Measurements from ENCODE around the gene ATP13A5. TPM values are rescaled to one million over a fixed set of nuclear protein-coding genes. Genes with fewer than 3 reads are reported as not detected.
A peak's percentile ranks its signal among the peaks of the same experiment; 100 is the strongest.

The ATP13A5 gene
- total RNA-seq, 1 donor from 2014 or later = not detected

DNA sequence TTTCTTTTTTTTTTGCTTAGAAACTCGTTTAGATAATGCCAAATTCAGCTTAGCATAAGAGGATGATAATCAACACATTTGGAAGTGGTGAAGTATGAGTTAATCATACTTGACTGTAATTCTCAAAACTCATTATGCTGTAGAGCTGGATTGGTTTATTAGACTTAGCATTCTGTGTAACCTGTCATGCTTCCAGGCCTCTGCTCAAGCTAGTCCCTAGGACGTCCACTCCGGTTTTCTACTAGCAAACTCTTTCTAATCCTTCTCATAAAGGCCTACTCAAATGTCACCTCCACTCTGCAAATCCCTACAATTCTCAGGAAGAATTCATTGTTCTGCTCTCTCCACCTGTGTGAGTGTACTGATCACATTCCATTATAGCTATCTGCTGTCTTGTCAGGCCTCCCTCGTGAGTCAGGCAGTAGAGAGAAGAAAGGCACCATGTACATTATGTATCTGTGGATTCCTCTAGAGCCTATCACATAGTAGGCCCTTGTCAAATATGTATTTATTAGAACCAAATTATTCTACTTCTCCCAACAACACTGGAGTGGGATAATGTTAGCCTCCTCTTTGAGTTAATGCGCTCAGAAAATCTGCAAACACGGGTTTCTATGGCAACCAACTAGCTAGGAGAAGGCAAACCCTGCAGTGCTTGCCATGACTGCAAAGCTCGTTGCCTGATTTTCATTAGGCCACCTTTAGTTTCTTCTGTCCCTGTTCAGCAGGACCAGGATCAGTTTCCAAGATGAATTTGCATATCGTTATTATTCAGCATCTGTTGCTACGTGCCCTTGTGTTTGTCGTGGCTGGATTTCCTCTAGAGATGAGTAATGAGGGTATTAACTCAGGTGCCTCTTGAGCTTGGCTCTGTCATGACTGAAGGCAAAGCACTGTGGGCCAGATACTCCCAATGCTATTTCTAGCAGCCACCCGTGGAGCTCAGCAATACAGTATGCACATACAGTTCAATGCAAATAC, 30.7 kb downstream of the ATP13A5 start:
- intact Hi-C loops (cut with DNase I) = no loop called here
- DNase-seq (ENCODE audit: low spot score) (no peak), ATAC-seq (no peak)

DNA sequence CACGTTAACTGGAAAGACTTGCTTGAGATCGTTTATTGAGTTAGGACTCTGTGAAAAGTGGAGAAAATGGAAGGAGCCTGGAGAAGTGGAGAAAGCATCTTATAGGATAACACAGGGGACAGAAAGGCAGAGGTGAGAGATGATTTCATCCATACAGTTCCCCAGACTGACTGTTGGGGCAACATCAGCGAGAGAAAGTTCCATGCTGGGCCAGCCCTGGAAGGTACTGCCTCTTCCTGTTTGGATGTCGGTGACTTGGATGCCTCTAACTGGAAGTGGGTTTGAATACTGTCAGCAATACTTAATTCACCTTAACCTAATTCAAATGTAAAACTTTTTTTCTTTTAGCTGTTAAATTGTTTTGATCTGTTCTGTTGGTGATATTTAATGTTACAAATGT, 32.3 kb downstream of the ATP13A5 start:
- intact Hi-C loops (cut with DNase I) = no loop called here
- no peak for ATAC-seq
- DNase-seq (ENCODE audit: low spot score) = no peak

DNA sequence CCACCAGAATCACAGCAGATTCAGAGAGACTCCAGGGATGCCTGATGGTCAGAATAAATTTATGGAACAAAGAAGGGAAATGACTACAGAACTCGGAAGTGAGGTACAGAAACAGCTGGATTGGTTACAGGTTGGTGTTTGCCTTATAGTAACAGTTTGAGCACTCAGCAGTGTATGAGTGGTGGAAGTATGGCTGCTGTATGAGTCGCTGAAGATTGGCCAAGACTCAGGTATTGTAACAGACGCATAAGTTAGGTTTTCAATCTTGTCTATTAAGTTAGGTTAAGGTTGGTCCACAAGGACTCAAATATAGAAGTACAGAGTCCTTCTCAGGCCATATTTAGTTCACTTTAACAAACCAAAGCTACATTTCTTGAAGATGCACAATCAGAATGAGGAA, 33.1 kb downstream of the ATP13A5 start:
- intact Hi-C loops (cut with DNase I) = no loop called here
- DNase-seq (ENCODE audit: low spot score) = no peak
- ATAC-seq = no peak

DNA sequence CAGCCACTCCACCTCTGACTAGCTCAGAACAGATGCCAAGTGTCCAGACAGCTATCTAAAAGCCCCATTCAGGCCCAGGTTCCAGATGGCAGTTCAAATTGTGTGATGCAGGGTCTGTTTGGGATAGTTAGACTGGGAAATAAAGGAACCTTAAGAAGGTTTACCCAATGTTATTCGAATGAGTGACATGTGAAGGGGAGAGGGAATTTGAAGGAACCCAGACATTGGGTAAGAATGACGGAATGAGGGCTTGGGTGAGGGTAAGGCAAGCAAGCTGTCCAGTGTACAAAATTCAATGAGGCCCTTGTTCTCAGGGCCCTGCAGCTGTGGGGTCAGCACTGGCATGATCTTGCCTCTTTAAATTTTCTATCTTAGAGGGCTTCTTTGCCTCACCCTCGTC, 34.1 kb downstream of the ATP13A5 start:
- no peak for DNase-seq (ENCODE audit: low spot score)
- intact Hi-C loops (cut with DNase I) = no loop called here
- no peak for ATAC-seq

DNA sequence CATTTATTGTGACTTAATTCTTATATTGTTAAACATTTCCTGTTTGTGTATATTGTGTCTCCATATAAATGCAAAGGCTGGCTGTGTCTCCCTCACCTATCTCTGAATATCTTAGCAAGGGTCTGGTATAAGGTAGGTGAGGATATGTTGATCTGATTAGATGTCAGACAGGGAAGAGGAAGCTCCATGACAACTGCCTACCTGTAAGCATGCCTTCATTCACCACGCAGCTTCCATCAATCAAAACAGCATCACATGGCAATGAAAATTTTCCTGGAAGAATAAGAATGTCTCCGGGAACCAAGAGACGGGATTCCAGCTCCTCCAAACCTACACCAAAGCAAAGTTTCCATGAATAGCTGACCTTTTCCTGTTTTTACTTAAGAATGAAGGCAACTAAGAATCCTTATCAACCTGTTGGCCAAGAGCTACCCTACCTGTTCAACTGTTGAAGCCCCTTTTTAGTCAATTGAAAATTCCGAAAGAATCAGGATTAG, 34.8 kb downstream of the ATP13A5 start:
- no peak for ATAC-seq
- intact Hi-C loops (cut with DNase I) = no loop called here
- no peak for DNase-seq (ENCODE audit: low spot score)

DNA sequence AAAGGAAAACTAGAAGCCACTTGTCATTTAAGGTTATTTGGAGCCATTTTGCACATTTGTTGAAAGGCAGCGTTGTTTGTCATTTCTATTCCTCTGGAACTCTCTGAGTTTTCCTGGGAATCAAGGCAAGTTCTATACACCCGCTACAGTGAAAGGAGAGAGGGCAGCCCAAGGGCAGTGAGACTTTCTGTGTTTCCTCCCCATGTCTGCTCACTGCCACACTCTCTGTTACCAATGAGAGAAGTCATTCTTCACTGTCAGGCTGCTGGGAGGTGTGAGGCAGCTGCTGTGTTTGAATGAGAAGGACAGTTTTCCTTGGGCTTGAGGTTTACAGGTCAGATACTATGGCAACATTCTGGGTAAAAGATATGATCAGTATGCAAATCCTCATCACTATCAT, 36.0 kb downstream of the ATP13A5 start:
- ATAC-seq (no peak), DNase-seq (ENCODE audit: low spot score) (no peak)
- intact Hi-C loops (cut with DNase I) = no loop called here

DNA sequence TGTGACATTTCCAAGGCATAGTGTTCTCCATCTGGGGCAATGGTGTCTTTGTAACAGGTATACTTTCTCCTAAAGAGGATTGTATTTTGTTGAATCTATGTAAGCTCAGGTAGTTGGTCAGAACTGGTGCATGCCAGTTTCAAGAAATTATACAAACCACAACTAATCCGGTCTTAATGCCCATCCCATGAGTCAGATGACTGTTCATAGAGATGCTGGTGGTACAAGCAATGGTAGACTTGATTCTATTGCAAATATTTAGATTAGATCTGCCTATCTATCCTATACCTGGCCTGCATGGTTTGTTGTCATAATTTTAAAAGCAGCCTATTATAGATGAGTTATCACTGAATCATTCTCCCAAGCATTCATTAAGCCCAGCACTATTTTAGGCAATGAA, 43.5 kb downstream of the ATP13A5 start:
- ATAC-seq = no peak
- no peak for DNase-seq (ENCODE audit: low spot score)
- intact Hi-C loops (cut with DNase I) = no loop called here

DNA sequence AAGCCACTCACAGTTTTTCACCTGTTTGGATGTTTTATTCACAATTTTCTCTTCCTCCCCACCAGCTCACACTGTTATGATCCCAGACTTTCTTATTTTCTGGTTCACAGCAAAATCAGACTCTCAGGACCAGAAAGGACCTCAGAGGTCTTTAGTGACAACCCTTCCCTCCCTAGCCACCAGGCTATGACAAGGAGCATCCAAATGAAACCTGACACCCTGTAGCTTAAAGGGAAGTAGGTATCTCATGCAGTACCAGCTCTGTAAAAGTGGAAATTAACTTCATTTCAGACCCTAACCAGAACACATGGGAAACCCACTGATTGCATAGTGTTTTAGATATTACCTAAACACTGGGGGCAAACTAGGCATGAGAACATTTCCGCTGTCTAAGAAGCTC, 45.3 kb downstream of the ATP13A5 start:
- DNase-seq (ENCODE audit: low spot score) = no peak
- ATAC-seq = no peak
- intact Hi-C loops (cut with DNase I) = no loop called here

DNA sequence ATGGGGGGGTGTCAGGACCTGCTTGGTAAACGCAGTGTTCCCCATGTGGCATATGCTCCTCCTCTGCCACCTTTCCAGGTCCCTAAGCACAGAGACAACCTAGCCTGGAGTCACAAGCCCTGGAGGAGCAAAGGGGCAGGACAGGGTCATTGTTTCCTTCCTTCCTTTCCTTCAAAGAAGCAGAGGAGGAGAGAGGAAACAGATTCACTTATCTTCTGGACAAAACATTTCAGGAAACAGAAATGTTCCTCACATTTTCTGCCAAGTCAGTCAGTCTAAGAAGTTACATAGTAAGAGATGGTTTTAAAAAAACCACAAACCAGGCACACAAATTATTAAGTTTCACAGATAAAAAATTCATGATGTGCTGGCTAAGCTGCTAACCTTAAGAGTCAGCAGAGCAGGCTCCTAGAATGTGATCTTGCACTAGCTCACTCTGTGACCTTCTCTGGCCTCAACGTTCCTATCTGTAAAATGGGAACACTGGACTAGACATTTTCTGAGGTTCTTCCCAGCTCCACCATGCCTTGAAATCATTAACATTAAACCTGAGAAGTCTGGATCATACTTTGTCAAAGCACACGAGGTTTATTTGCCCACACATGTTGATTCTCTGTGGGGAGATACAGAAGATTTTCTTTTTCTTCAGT, 47.9 kb downstream of the ATP13A5 start:
- no peak for DNase-seq (ENCODE audit: low spot score)
- ATAC-seq = no peak
- intact Hi-C loops (cut with DNase I) = no loop called here

DNA sequence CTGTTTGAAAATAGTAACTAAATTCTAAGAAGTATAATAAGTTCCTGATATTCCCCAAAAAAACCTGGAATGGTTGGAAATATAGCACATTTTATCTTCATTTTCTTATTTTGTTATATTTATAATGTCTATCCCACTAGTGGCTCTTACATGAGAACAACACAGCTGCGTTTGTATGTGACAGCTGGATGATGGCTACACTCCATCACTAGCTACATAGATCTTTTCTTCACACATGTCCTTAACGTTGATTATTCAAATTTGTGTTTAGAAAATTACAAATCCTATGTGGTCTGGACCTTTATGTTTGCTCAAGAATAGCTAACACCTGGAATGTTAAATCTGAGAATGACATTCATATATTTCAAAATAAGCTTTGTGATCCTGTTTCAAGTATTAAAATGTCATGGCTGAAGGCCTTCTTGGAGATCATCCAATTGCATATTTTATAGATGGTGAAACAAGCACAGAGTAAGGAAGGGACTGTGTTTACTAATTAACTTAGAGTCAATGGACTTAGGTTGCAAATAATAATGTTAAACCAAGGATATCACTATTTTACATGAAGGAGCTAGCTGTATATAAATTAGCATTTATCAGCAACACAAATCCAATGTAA, 60.8 kb downstream of the ATP13A5 start:
- DNase-seq (ENCODE audit: low spot score) (no peak), ATAC-seq (no peak)
- intact Hi-C loops (cut with DNase I) = no loop called here

DNA sequence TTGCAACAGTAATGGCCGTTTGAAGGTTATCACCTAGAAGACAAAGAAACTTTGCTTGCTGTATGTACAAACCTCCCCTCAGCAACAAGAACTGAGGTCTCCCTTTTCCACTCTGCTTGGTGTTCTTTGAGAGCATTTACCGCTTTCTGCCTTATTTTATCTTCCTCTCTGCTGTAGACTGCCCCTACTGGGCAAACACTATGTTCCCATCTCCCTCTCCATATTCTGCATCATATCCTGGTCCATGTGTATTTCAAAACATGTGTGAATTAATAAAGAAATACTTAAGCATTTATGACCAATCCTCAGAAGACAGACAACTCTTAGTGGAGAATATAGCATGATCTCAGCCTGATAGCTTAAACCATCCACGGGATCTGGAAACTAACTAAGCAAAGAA, 64.4 kb downstream of the ATP13A5 start:
- no peak for DNase-seq (ENCODE audit: low spot score)
- intact Hi-C loops (cut with DNase I) = no loop called here
- ATAC-seq = no peak

DNA sequence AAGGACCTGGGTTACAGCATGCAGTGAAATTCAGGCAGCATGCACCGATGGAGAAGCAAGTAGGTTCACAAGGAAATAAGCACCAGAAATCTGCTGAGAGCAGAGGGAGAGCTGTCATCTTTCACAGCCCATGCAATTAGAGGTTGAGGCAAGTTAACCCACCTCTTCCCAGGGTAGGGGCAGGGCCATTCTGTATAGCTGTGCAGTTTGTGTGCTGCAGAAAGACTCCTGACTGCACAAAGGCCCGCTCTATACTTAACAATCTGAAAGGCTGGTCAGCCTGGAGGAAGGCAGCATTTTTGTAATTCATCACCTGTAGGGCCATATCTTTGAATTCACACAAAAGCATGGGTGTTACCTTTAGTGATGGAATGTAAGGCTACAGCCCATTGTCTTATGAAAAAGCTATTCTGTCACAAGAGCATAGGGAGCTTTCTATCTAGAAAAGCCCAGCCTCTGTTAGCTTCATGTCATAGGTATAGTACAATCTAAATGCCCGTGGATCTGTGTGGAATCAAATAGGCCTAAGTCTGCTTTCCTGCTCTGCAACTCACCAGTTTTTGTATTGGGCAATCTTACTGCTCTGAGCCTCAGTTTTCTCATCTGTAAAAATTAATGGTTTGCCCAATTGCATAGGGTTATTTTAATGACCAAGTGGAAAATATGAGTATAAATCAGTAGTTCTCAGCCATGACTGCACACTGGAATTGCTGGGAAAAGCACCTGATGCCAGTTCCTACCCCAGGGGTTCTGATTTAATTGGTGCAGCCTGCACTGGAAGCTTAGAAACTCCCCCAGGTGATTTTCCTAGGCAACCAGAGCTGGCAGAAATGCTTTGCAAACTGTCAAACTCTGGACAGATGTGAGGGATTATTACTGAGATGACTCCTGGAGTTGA, 65.2 kb downstream of the ATP13A5 start:
- ATAC-seq = no peak
- DNase-seq (ENCODE audit: low spot score) = no peak
- intact Hi-C loops (cut with DNase I) = no loop called here

DNA sequence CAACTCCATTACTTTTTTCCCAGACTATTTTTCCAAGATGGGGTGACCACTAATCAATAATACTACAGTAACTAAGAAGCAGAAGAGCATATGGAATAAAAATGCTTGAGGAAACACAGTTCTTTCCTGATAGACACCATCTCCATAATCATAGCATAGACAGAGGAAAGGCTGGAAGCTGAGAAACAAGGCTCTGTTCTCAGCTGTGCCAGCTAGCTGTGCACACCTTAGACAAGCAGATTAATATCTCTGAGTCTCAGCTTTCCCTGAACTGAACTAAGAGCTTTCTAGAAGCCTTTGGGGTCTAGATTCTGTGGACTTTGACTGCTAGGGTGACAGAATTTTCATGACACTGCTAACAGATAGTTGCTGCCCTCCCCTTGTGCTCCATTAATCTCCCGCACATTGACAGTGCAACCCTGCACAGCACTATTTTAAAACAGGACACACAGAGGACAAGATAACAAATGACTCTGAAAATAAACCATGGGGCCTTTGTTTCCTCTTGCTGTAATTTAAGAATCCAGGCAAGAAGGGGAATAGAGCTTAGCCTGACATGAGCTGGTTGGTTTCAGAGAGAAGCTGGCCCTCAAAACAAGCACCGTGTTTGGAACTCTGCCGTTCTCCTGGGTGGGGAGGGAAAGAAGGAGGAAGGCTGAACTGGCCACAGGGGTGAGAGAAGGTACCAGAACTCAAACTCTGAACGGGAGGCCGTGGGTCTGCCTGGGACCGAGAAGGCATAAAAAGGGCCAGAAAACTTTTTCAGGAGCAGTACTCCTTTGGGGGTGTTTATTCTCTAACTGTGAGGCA, 67.4 kb downstream of the ATP13A5 start:
- DNase-seq (ENCODE audit: low spot score) (no peak), ATAC-seq (peak; percentile 82)
- intact Hi-C loops (cut with DNase I) = no loop called here

DNA sequence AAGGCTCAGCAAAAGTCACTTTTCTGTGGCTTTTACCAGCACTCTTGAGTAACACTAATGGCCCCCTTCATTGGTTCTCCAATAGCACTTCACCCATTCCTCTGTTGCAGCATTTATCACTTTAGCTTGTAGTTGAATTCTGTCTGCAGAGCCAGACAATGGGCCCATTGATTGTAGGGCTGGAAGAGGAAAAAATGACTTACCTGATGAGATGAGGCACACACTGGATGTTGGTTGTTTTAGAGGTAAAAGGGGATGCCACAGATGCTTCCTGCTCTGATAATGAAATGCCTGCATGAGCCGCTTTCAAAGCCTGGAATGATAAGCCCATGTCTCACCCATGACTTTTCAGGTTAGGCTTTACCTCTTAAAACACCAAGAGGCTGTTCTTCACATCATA, 73.2 kb downstream of the ATP13A5 start:
- DNase-seq (ENCODE audit: low spot score) = no peak
- intact Hi-C loops (cut with DNase I) = no loop called here
- no peak for ATAC-seq

DNA sequence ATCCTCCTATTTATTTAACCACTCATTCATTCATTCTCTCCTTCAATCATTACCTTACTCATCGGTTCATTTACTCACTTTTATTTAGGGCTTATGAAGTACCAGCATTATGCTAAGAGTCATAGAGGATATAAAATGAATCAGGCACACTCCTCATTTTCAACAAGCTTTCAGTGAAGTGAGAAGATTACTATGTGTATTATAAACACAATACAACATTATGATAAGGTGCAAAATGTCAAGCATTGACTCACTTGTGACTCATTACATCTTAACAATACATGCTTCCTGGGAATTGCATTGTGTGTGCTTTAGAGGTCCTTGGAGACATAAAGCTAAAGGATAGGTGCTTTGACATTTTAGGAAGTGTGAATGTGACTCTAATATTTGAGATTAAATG, 77.1 kb downstream of the ATP13A5 start:
- intact Hi-C loops (cut with DNase I) = no loop called here
- ATAC-seq = no peak
- no peak for DNase-seq (ENCODE audit: low spot score)

DNA sequence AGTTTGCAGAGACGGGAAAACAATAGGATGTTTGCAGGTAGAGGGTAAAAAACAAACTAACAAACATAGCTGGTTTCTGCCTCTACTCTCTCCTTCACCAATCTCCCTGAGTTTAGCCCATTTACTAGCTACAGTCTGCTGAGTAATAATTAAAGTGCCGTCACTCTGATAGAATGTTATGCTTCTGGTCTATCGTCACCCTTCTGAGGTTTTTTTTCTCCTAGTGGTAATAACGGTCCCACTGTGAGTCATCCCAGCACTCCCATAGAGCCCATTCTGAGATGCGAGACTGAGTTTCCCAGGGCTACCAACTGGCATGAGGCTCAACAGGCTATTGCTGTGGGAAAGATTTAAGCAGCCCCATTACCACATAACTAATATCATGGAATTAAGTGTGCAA, 81.1 kb downstream of the ATP13A5 start:
- ATAC-seq = no peak
- intact Hi-C loops (cut with DNase I) = no loop called here
- DNase-seq (ENCODE audit: low spot score) = no peak

DNA sequence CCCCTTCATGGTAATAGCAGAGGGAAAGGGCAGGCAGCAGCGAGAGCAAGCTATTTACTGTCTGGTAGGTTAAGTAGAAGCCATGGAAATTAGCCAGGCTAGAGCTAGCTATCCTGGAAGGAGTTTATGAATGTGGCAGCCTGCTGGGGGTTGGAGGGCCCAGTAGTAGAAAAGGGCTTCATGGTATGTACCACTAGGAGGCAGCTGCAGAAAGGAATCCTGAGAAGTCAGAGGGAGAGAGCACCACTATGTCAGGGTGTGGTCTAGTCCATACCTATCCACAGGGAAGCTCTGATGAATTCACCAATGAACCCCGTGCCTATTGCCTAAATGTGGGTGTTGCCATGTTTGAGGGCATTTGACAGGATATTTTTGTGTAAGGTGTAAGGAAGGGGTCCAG, 82.6 kb downstream of the ATP13A5 start:
- ATAC-seq (no peak), DNase-seq (ENCODE audit: low spot score) (no peak)
- intact Hi-C loops (cut with DNase I) = no loop called here

DNA sequence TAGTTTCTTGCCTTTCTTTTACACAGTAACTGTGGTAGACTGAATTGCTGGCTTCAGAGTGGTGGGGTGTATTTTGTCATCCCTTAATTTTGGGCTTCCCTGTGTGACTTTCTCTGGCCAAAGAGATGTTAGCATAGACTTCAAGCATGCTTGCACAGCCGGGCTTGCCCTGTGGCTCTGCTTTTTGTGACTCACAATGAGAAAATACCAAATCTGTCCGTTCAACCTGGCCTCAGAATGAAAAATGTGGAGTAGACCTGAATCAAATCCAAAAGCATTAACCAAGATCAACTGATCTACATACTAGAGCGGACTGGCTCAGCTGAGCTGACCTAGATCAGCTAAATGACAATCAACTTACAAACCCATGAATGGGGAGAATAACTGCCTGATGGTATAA, 86.2 kb downstream of the ATP13A5 start:
- intact Hi-C loops (cut with DNase I) = no loop called here
- DNase-seq (ENCODE audit: low spot score) (no peak), ATAC-seq (no peak)

Measured in sciatic nerve (tissue), 2 donors.